Lower lobe of right lung (tissue), 2 donors: Measurements from ENCODE around the gene UBAC1. TPM values are rescaled to one million over a fixed set of nuclear protein-coding genes. Genes with fewer than 3 reads are reported as not detected.

Source experiments
- ATAC-seq, 2 donors: fragments of 200-7000 bp; cut with Tn5 transposase; one replicate each; pipeline ENCODE4 v1.9.1; 2020 to 2022; ENCODE audit warnings: mild to moderate bottlenecking in 2 of 2, moderate library complexity in 2 of 2
- DNase-seq: peaks from one replicate; pipeline ENCODE4 v3.0.0-alpha.2; 2020
- H3K27ac ChIP-seq: fragments of 200-600 bp; one replicate; pipeline ENCODE4 v1.8.0; 2022
- H3K27me3 ChIP-seq: fragments of 200-600 bp; one replicate; pipeline ENCODE4 v1.8.0; 2022; ENCODE audit warnings: low read depth
- H3K36me3 ChIP-seq: fragments of 200-600 bp; one replicate; pipeline ENCODE4 v1.8.0; 2022; ENCODE audit warnings: mild to moderate bottlenecking
- H3K4me1 ChIP-seq: fragments of 200-600 bp; one replicate; pipeline ENCODE4 v1.8.0; 2022
- H3K4me3 ChIP-seq: fragments of 200-600 bp; one replicate; pipeline ENCODE4 v1.8.0; 2022; ENCODE audit warnings: mild to moderate bottlenecking
- H3K9me3 ChIP-seq: fragments of 200-600 bp; one replicate; pipeline ENCODE4 v1.8.0; 2022
- intact Hi-C: fragments of 100-400 bp; cut with DNase I; formaldehyde crosslinking; loops from one replicate; pipeline ENCODE4 v1.11.0; 2022
- total RNA-seq: library from RNA; stranded (reverse); fragmentation: NEBNext Ultra II Directional; extraction: Animal tissue kit (Norgen Biotek cat#: 25700); gene quantifications from one replicate; pipeline ENCODE4 v1.2.1, GENCODE V29; 2021
- TF ChIP-seq, protein P1 (sequence below): fragments of 200-600 bp; IDR thresholded peaks from one replicate; pipeline ENCODE4 v1.8.0; 2022; ENCODE audit warnings: antibody characterized with exemption, mild to moderate bottlenecking
- donor health status: DM: no; HTN: yes; CAD: no; lungs with severe emphysema.

Gene UBAC1
- total RNA-seq, 1 donor from 2014 or later, result 40.3 TPM

- no peaks in the 10 kb centered on the region for H3K9me3 ChIP-seq
- H3K27me3 ChIP-seq, result no peaks in the 10 kb centered on the region
- H3K4me1 ChIP-seq, result no peaks in the 10 kb centered on the region
- TF ChIP-seq, protein P1, sequence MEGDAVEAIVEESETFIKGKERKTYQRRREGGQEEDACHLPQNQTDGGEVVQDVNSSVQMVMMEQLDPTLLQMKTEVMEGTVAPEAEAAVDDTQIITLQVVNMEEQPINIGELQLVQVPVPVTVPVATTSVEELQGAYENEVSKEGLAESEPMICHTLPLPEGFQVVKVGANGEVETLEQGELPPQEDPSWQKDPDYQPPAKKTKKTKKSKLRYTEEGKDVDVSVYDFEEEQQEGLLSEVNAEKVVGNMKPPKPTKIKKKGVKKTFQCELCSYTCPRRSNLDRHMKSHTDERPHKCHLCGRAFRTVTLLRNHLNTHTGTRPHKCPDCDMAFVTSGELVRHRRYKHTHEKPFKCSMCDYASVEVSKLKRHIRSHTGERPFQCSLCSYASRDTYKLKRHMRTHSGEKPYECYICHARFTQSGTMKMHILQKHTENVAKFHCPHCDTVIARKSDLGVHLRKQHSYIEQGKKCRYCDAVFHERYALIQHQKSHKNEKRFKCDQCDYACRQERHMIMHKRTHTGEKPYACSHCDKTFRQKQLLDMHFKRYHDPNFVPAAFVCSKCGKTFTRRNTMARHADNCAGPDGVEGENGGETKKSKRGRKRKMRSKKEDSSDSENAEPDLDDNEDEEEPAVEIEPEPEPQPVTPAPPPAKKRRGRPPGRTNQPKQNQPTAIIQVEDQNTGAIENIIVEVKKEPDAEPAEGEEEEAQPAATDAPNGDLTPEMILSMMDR, result no peak
- H3K4me3 ChIP-seq, result no peak overlapping the region
- H3K36me3 ChIP-seq, result peaks cover 10% of the 10 kb centered on the region
- DNase-seq, result peak; percentile 23
- intact Hi-C loops, result no loop called here
- H3K27ac ChIP-seq, result no peak overlapping the region
- ATAC-seq, result no peak
These were observed 35.6 kb downstream of the UBAC1 start for GRCh38 chr9:135925496-135926133.

DNA sequence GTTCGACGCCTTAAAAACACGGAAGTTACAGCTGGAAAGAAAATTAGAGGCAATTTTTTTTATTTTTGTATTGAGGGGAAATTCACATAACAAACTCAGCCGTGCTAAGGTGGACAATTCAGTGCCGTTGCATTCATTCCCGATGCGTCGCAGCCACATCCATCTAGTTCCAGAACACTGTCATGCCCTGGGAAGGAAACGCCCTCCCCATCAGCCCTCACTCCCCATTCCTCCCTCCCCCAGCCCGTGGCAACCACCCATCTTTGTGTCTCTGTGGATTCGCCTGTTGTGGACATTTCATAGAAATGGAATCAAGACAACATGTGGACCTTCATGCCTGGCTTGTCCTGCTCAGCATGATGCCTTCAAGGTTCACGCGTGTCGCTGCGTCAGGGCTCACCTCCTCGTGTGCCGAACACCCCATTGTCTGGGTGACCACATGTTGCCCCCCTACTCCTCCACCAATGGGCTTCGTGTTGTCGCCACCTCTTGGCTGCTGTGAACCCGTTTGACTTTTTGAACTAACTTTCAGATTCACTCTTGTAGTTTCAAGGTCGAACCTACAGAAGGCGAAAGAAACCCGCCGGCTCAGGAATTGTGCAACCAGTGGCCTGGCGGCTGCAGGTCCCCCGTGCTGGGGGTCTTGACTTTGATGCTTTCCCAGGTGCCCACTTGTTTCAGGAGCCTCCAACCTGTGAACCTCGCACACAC is 36.4 kb downstream of the UBAC1 start:
- H3K9me3 ChIP-seq, result no peaks in the 10 kb centered on the region
- TF ChIP-seq, protein P1, result no peak
- H3K36me3 ChIP-seq, result peaks cover 7% of the 10 kb centered on the region
- DNase-seq, result no peak
- H3K4me1 ChIP-seq, result no peaks in the 10 kb centered on the region
- no peak for ATAC-seq
- H3K27me3 ChIP-seq, result no peaks in the 10 kb centered on the region
- intact Hi-C loops, result no loop called here
- no peak overlapping the region for H3K27ac ChIP-seq
- no peak overlapping the region for H3K4me3 ChIP-seq

- intact Hi-C loops, result no loop called here
- no peaks in the 10 kb centered on the region for H3K4me1 ChIP-seq
- H3K9me3 ChIP-seq, result peaks cover 6% of the 10 kb centered on the region
- no peak overlapping the region for H3K27ac ChIP-seq
- ATAC-seq (no peak), DNase-seq (peak; percentile 4)
- H3K4me3 ChIP-seq, result no peak overlapping the region
- H3K36me3 ChIP-seq, result peaks cover 7% of the 10 kb centered on the region
- H3K27me3 ChIP-seq, result no peaks in the 10 kb centered on the region
- TF ChIP-seq, protein P1, result no peak
These were observed 37.7 kb downstream of the UBAC1 start for GRCh38 chr9:135923508-135923907.

GRCh38 chr9:135921749-135922310 is 39.3 kb downstream of the UBAC1 start:
- intact Hi-C loops, result no loop called here
- TF ChIP-seq, protein P1, result no peak
- DNase-seq, result no peak
- H3K36me3 ChIP-seq, result peaks cover 7% of the 10 kb centered on the region
- ATAC-seq, result no peak
- H3K27ac ChIP-seq, result no peak overlapping the region
- no peaks in the 10 kb centered on the region for H3K27me3 ChIP-seq
- no peaks in the 10 kb centered on the region for H3K4me1 ChIP-seq
- peaks cover 19% of the 10 kb centered on the region for H3K9me3 ChIP-seq
- no peak overlapping the region for H3K4me3 ChIP-seq

- intact Hi-C loops, result no loop called here
- H3K36me3 ChIP-seq, result peaks cover 7% of the 10 kb centered on the region
- ATAC-seq, result peak; percentile 34 to 45
- no peaks in the 10 kb centered on the region for H3K4me1 ChIP-seq
- no peak overlapping the region for H3K4me3 ChIP-seq
- no peaks in the 10 kb centered on the region for H3K27me3 ChIP-seq
- peaks cover 23% of the 10 kb centered on the region for H3K9me3 ChIP-seq
- H3K27ac ChIP-seq, result no peak overlapping the region
- no peak for DNase-seq
- TF ChIP-seq, protein P1, result no peak
These were observed 40.1 kb downstream of the UBAC1 start for GRCh38 chr9:135920973-135921585.
